HEK293 (cell line): ENCODE measurements around the gene SLC35E4.
A peak's percentile ranks its signal among the peaks of the same experiment; 100 is the strongest.

Source experiments
- CTCF ChIA-PET: fragments of 350-600 bp; formaldehyde crosslinking; extraction: SDS; loops from one replicate; lab custom pipeline; 2021; ENCODE audit warnings: antibody characterized with exemption; lab: Yijun Ruan, JAX
- POLR2A ChIA-PET: fragments of 300-600 bp; formaldehyde crosslinking; extraction: SDS; loops from one replicate; lab custom pipeline; 2020; ENCODE audit warnings: antibody characterized with exemption, inconsistent platforms; lab: Yijun Ruan, JAX
- H3K27ac ChIP-seq: fragments of 200-500 bp; sonication (Bioruptor generic); 2 replicates; pipeline ENCODE4 v1.5.1; 2014; ENCODE audit warnings: low read depth, low read length, control low read depth, inconsistent platforms; ENCODE audit errors: extremely low read depth
- H3K36me3 ChIP-seq, 2 experiments: fragments of 200-500 bp in 1 of 2; sonication (Bioruptor generic) in 1 of 2; 1 replicate in 1 of 2; 2 replicates in 1 of 2; pipeline ENCODE4 v1.5.1; 2014 to 2017; ENCODE audit warnings: inconsistent platforms in 2 of 2, low read length in 2 of 2; ENCODE audit not compliant: control insufficient read depth in 2 of 2, insufficient read depth in 1 of 2
- H3K4me1 ChIP-seq: fragments of 200-500 bp; sonication (Bioruptor generic); 2 replicates; pipeline ENCODE4 v1.5.1; 2014; ENCODE audit warnings: mild to moderate bottlenecking, low read length, inconsistent platforms; ENCODE audit not compliant: control insufficient read depth, insufficient read depth
- H3K4me3 ChIP-seq: 2 replicates; pipeline ENCODE4 v1.5.1; 2011; ENCODE audit warnings: low read depth, mild to moderate bottlenecking, control low read depth, low read length, moderate library complexity
- H3K9me3 ChIP-seq: fragments of 200-500 bp; sonication (Bioruptor generic); 2 replicates; pipeline ENCODE4 v1.5.1; 2014; ENCODE audit warnings: low read depth, low read length, inconsistent platforms; ENCODE audit not compliant: control insufficient read depth, insufficient read depth
- BCL11A ChIP-seq: fragments of 450-650 bp; formaldehyde crosslinking; IDR thresholded peaks from 2 replicates; pipeline ENCODE4 v1.5.1; 2016; ENCODE audit warnings: low read depth, missing biosample characterization, missing genetic modification characterization
- BCL11B ChIP-seq: fragments of 450-650 bp; formaldehyde crosslinking; IDR thresholded peaks from 2 replicates; pipeline ENCODE4 v1.5.1; 2016; ENCODE audit warnings: low read depth, missing biosample characterization, missing genetic modification characterization
- HIC1 ChIP-seq: fragments of 450-650 bp; formaldehyde crosslinking; IDR thresholded peaks from 2 replicates; pipeline ENCODE4 v1.5.1; 2016; ENCODE audit warnings: missing biosample characterization, missing genetic modification characterization
- KLF9 ChIP-seq: fragments of 450-650 bp; formaldehyde crosslinking; IDR thresholded peaks from 2 replicates; pipeline ENCODE4 v1.5.1; 2016; ENCODE audit warnings: missing biosample characterization, missing genetic modification characterization, low read depth
- OSR2 ChIP-seq: fragments of 450-650 bp; formaldehyde crosslinking; IDR thresholded peaks from 2 replicates; pipeline ENCODE4 v1.5.1; 2016; ENCODE audit warnings: missing biosample characterization, missing genetic modification characterization
- PATZ1 ChIP-seq: fragments of 450-650 bp; formaldehyde crosslinking; IDR thresholded peaks from 2 replicates; pipeline ENCODE4 v1.5.1; 2016; ENCODE audit warnings: missing biosample characterization, missing genetic modification characterization
- ZBTB17 ChIP-seq: fragments of 450-650 bp; formaldehyde crosslinking; IDR thresholded peaks from 2 replicates; pipeline ENCODE4 v1.5.1; 2016; ENCODE audit warnings: missing biosample characterization, missing genetic modification characterization
- ZBTB26 ChIP-seq: fragments of 450-650 bp; formaldehyde crosslinking; optimal IDR thresholded peaks from 2 replicates; pipeline ENCODE3; 2016; ENCODE audit warnings: missing biosample characterization, mild to moderate bottlenecking, missing genetic modification characterization
- ZNF18 ChIP-seq: fragments of 450-650 bp; formaldehyde crosslinking; IDR thresholded peaks from 2 replicates; pipeline ENCODE4 v1.5.1; 2016; ENCODE audit warnings: missing biosample characterization, missing genetic modification characterization
- ZNF292 ChIP-seq: fragments of 450-650 bp; formaldehyde crosslinking; IDR thresholded peaks from 2 replicates; pipeline ENCODE4 v1.5.1; 2016; ENCODE audit warnings: low read depth, missing biosample characterization, missing genetic modification characterization, borderline replicate concordance
- ZNF324 ChIP-seq: fragments of 450-650 bp; formaldehyde crosslinking; IDR thresholded peaks from 2 replicates; pipeline ENCODE4 v1.5.1; 2016; ENCODE audit warnings: missing biosample characterization, missing genetic modification characterization
- ZNF488 ChIP-seq: fragments of 450-650 bp; formaldehyde crosslinking; IDR thresholded peaks from 2 replicates; pipeline ENCODE4 v1.5.1; 2016; ENCODE audit warnings: missing biosample characterization, missing genetic modification characterization
- ZNF530 ChIP-seq: fragments of 450-650 bp; formaldehyde crosslinking; IDR thresholded peaks from 2 replicates; pipeline ENCODE4 v1.5.1; 2016; ENCODE audit warnings: low read depth, missing biosample characterization, missing genetic modification characterization
- ZNF558 ChIP-seq: fragments of 450-650 bp; formaldehyde crosslinking; IDR thresholded peaks from 2 replicates; pipeline ENCODE4 v1.5.1; 2016; ENCODE audit warnings: missing biosample characterization, missing genetic modification characterization
- ZNF600 ChIP-seq: fragments of 450-650 bp; formaldehyde crosslinking; IDR thresholded peaks from 2 replicates; pipeline ENCODE4 v1.5.1; 2016; ENCODE audit warnings: missing biosample characterization, missing genetic modification characterization
- ZNF660 ChIP-seq: fragments of 450-650 bp; IDR thresholded peaks from 2 replicates; pipeline ENCODE4 v1.5.1; 2018; ENCODE audit warnings: missing biosample characterization, mild to moderate bottlenecking, missing genetic modification characterization
- ZNF692 ChIP-seq: fragments of 450-650 bp; formaldehyde crosslinking; IDR thresholded peaks from 2 replicates; pipeline ENCODE4 v1.5.1; 2016; ENCODE audit warnings: missing biosample characterization, missing genetic modification characterization
- ZNF777 ChIP-seq: fragments of 450-650 bp; formaldehyde crosslinking; IDR thresholded peaks from 2 replicates; pipeline ENCODE4 v1.5.1; 2017; ENCODE audit warnings: missing biosample characterization, missing genetic modification characterization, borderline replicate concordance
- ZNF791 ChIP-seq: fragments of 450-650 bp; formaldehyde crosslinking; IDR thresholded peaks from 2 replicates; pipeline ENCODE4 v1.5.1; 2016; ENCODE audit warnings: missing biosample characterization, missing genetic modification characterization
- ZNF792 ChIP-seq: fragments of 450-650 bp; formaldehyde crosslinking; IDR thresholded peaks from 2 replicates; pipeline ENCODE4 v1.5.1; 2016; ENCODE audit warnings: missing biosample characterization, missing genetic modification characterization
- ZNF843 ChIP-seq: fragments of 450-650 bp; formaldehyde crosslinking; IDR thresholded peaks from 2 replicates; pipeline ENCODE4 v1.5.1; 2016; ENCODE audit warnings: missing biosample characterization, missing genetic modification characterization
- ZXDB ChIP-seq: fragments of 450-650 bp; formaldehyde crosslinking; IDR thresholded peaks from 2 replicates; pipeline ENCODE4 v1.5.1; 2016; ENCODE audit warnings: missing biosample characterization, missing genetic modification characterization

The SLC35E4 gene

GRCh38 chr22:30694171-30694639 lies 58.6 kb downstream of the SLC35E4 start (continued):
- TF ChIP-seq PATZ1 (peak; percentile 84), ZBTB17 (tag by site-specific recombination) (peak; percentile 53), ZBTB26 (tag by site-specific recombination) (peak; percentile 41), KLF9 (tag by site-specific recombination) (peak; percentile 73), ZXDB (tag by site-specific recombination) (peak; percentile 80), HIC1 (tag by site-specific recombination) (peak; percentile 62; the same call in 1 of the 2 replicates), ZNF324 (tag by site-specific recombination) (peak; percentile 53), OSR2 (tag by site-specific recombination) (peak; percentile 53)
- TF ChIP-seq, all 188 proteins: peak for 42

- H3K27ac ChIP-seq: peak within 1 kb of the TSS; percentile 83; the same call in 1 of the 2 replicates
- H3K9me3 ChIP-seq: no peaks in the 10 kb centered on the region
- CTCF ChIA-PET: interaction anchor here (1.3 to 4.4 kb wide), 2 partner anchors 11 to 60 kb away, joined by 3 to 20 read pairs; partner anchors contain the start of gene SLC35E4
- H3K4me1 ChIP-seq: peaks cover 4% of the 10 kb centered on the region; the same call in 1 of the 2 replicates
- POLR2A ChIA-PET: interaction anchor here (0.6 to 2.6 kb wide), 3 partner anchors 8 to 60 kb away, joined by 3 to 11 read pairs (median 5); partner anchors contain the start of gene SLC35E4
- no peak for TF ChIP-seq ZNF18 (tag by site-specific recombination)
- TF ChIP-seq ZNF530 (tag by site-specific recombination): no peak
- peak; percentile 94; the same call in 1 of the 2 replicates for TF ChIP-seq BCL11B (tag by site-specific recombination)
- 0 out of 2 replicates have a peak, but pooled peaks have one; percentile 38 for TF ChIP-seq ZNF660 (tag by site-specific recombination)
- TF ChIP-seq ZNF791: no peak
- TF ChIP-seq ZBTB26 (tag by site-specific recombination): peak; percentile 68
- TF ChIP-seq ZNF843 (tag by site-specific recombination): no peak
- TF ChIP-seq ZNF777 (tag by site-specific recombination): peak; percentile 49; the same call in 1 of the 2 replicates
- no peak for TF ChIP-seq ZNF488
- TF ChIP-seq ZNF600: 0 out of 2 replicates have a peak, but pooled peaks have one; percentile 12
- TF ChIP-seq ZNF292 (tag by site-specific recombination): no peak
- TF ChIP-seq ZNF558 (tag by site-specific recombination): no peak
- 0 out of 2 replicates have a peak, but pooled peaks have one; percentile 19 for TF ChIP-seq ZNF692 (tag by site-specific recombination)
- no peak for TF ChIP-seq ZNF792
- peak; percentile 65 for TF ChIP-seq BCL11A (tag by site-specific recombination)
- peak within 1 kb of the TSS; percentile 73 for H3K4me3 ChIP-seq
- H3K36me3 ChIP-seq: no peaks in the 10 kb centered on the region
These were observed 59.2 kb downstream of the SLC35E4 start, which contains the start of gene OSBP2 for GRCh38 chr22:30694640-30695350. OSBP2 (plus strand) TSS chr22:30694874; CDS start chr22:30694910, 36 bp downstream.
